Endothelial cell of umbilical vein (primary cell): Measurements from ENCODE around the gene ISY1. TPM values are rescaled to one million over a fixed set of nuclear protein-coding genes. Genes with fewer than 3 reads are reported as not detected.
"Not testable (repeated sequence)": the region's sequence is repeated elsewhere in the genome, so short reads cannot be mapped to it uniquely, and the experiment has no call there.

Experiments used
- BruUV-seq: library from RNA; stranded (reverse); fragments of 400-500 nt; replicated peaks from 2 replicates; lab custom pipeline; 2021; lab: Mats Ljungman, UMichigan
- CTCF ChIA-PET: fragments of 300-600, 350-600 bp; sonication (Branson Sonifier 250); formaldehyde crosslinking; loops from one replicate; lab custom pipeline; 2021; ENCODE audit warnings: antibody characterized with exemption, inconsistent platforms; lab: Charles Lee
- POLR2A ChIA-PET: fragments of 300-600, 350-600 bp; sonication (Branson Sonifier 250); formaldehyde crosslinking; loops from one replicate; lab custom pipeline; 2021; ENCODE audit warnings: antibody characterized with exemption, inconsistent platforms; lab: Charles Lee
- DNase-seq: peaks from one replicate; pipeline ENCODE4 v3.0.0-alpha.2; 2011; ENCODE audit warnings: low read depth, low spot score
- FAIRE-seq: peaks from 2 replicates; lab custom pipeline; 2011; peaks lifted over from hg19 to GRCh38; lab: Jason Lieb, UNC
- H2AFZ ChIP-seq: 2 replicates; pipeline ENCODE4 v1.6.0; 2012; ENCODE audit warnings: low read depth, low read length, control low read depth, inconsistent platforms
- H3K27ac ChIP-seq: 2 replicates; pipeline ENCODE4 v1.5.1; 2011; ENCODE audit warnings: low read depth, mild to moderate bottlenecking, control low read depth, low read length, moderate library complexity; ENCODE audit not compliant: insufficient read depth
- H3K27me3 ChIP-seq, 2 experiments: 2 replicates each; pipeline versions ENCODE4 v1.6.0 to v1.6.1; 2011; ENCODE audit warnings: low read length in 2 of 2, mixed read lengths in 1 of 2; ENCODE audit not compliant: control insufficient read depth in 2 of 2, insufficient read depth in 2 of 2
- H3K36me3 ChIP-seq, 2 experiments: 2 replicates in 1 of 2; 3 replicates in 1 of 2; pipeline ENCODE4 v1.5.1; 2011; ENCODE audit warnings: low read length in 2 of 2, mild to moderate bottlenecking in 1 of 2, moderate library complexity in 1 of 2; ENCODE audit not compliant: control insufficient read depth in 2 of 2, insufficient read depth in 2 of 2; ENCODE audit errors: extremely low read depth in 1 of 2
- H3K4me1 ChIP-seq: 3 replicates; pipeline ENCODE4 v1.5.1; 2011; ENCODE audit warnings: mild to moderate bottlenecking, low read length; ENCODE audit not compliant: control insufficient read depth, insufficient read depth; ENCODE audit errors: extremely low read depth
- H3K4me2 ChIP-seq: 2 replicates; pipeline ENCODE4 v1.6.1; 2011; ENCODE audit warnings: low read length, control low read depth, mixed read lengths; ENCODE audit not compliant: insufficient read depth
- H3K4me3 ChIP-seq, 3 experiments: fragments of 200-600 bp in 1 of 3; sonication (generic), shearing (Covaris generic) in 1 of 3; replicated peaks in 1 of 3; 2 replicates each; pipeline ENCODE4 v1.5.1; 2011 to 2016; ENCODE audit warnings: control low read depth in 3 of 3, low read length in 3 of 3, mild to moderate bottlenecking in 2 of 3, inconsistent platforms in 1 of 3, low read depth in 1 of 3, moderate library complexity in 1 of 3; ENCODE audit not compliant: insufficient read depth in 1 of 3
- H3K79me2 ChIP-seq: 2 replicates; pipeline ENCODE4 v1.6.0; 2012; ENCODE audit warnings: low read length, inconsistent platforms; ENCODE audit not compliant: control insufficient read depth, insufficient read depth
- H3K9ac ChIP-seq: replicated peaks from 2 replicates; pipeline ENCODE3; 2011; ENCODE audit warnings: low read length, control low read depth; ENCODE audit not compliant: insufficient read depth; ENCODE audit errors: extremely low read depth
- H3K9me1 ChIP-seq: replicated peaks from 3 replicates; pipeline ENCODE4 v1.6.0; 2011; ENCODE audit warnings: mild to moderate bottlenecking, low read length; ENCODE audit not compliant: control insufficient read depth, insufficient read depth; ENCODE audit errors: extremely low read depth
- H3K9me3 ChIP-seq: replicated peaks from 2 replicates; pipeline ENCODE4 v1.5.1; 2012; ENCODE audit warnings: low read length, inconsistent platforms; ENCODE audit not compliant: control insufficient read depth, insufficient read depth
- H4K20me1 ChIP-seq: replicated peaks from 2 replicates; pipeline ENCODE3; 2011; ENCODE audit warnings: mild to moderate bottlenecking, low read length; ENCODE audit not compliant: control insufficient read depth, insufficient read depth; ENCODE audit errors: extremely low read depth
- CTCF ChIP-seq, 2 donors: IDR thresholded peaks; 1 replicate in 1 of 2; 2 replicates in 1 of 2; pipeline ENCODE4 v1.5.1; 2011; ENCODE audit warnings: low read length in 2 of 2, mild to moderate bottlenecking in 2 of 2, moderate library complexity in 2 of 2, control low read depth in 1 of 2, inconsistent platforms in 1 of 2, low read depth in 1 of 2; ENCODE audit not compliant: insufficient read depth in 1 of 2; ENCODE audit errors: extremely low read depth in 1 of 2
- EZH2 ChIP-seq: IDR thresholded peaks from 2 replicates; pipeline ENCODE4 v1.6.1; 2012; ENCODE audit warnings: borderline replicate concordance, low read depth, mild to moderate bottlenecking, moderate library complexity, low read length, inconsistent platforms; ENCODE audit not compliant: severe bottlenecking
- FOS ChIP-seq: IDR thresholded peaks from 2 replicates; pipeline ENCODE4 v1.6.1; 2011; ENCODE audit warnings: mild to moderate bottlenecking, low read length, moderate library complexity, borderline replicate concordance; ENCODE audit not compliant: insufficient read depth
- GATA2 ChIP-seq: IDR thresholded peaks from 2 replicates; pipeline ENCODE4 v1.7.0; 2011; ENCODE audit warnings: low read depth, mild to moderate bottlenecking, moderate library complexity, mixed read lengths, low read length; ENCODE audit not compliant: insufficient read length, insufficient read depth
- JUN ChIP-seq: IDR thresholded peaks from 2 replicates; pipeline ENCODE4 v1.6.1; 2011; ENCODE audit warnings: borderline replicate concordance, low read depth; ENCODE audit not compliant: insufficient read length, insufficient read depth
- MAX ChIP-seq: IDR thresholded peaks from 2 replicates; pipeline ENCODE4 v1.6.1; 2011; ENCODE audit not compliant: insufficient read depth, insufficient read length
- MYC ChIP-seq: IDR thresholded peaks from one replicate; pipeline ENCODE4 v1.6.1; 2011; ENCODE audit warnings: mild to moderate bottlenecking, low read depth, low read length
- POLR2A ChIP-seq: IDR thresholded peaks from 2 replicates; pipeline ENCODE4 v1.6.1; 2012; ENCODE audit warnings: low read depth, mild to moderate bottlenecking, control low read depth, low read length
- POLR2AphosphoS5 ChIP-seq: IDR thresholded peaks from 2 replicates; pipeline ENCODE4 v1.6.1; 2012; ENCODE audit warnings: low read depth, mild to moderate bottlenecking, control low read depth, low read length, moderate library complexity; ENCODE audit not compliant: insufficient read depth
- dilution Hi-C: fragments of 300-500 bp; cut with MboI; formaldehyde crosslinking; loops from one replicate; pipeline ENCODE4 v1.15.0; 2019; ENCODE audit warnings: low sequenced_read_pairs; ENCODE audit not compliant: extremely low pct_ligation_motif_present
- intact Hi-C: fragments of 100-400 bp; cut with micrococcal nuclease; formaldehyde crosslinking; loops from one replicate; pipeline ENCODE4 v1.10.0; 2022
- polyA plus RNA-seq, 4 experiments: library from polyadenylated mRNA; depleted of rRNA in 3 of 4; stranded (reverse) in 3 of 4; unstranded in 1 of 4; fragments of >200 nt; gene quantifications; 2 replicates each; pipeline versions ENCODE4 v1.2.1 to v1.2.3, GENCODE V29; 2011 to 2012; ENCODE audit warnings: missing spikeins in 1 of 4
- total RNA-seq: library from RNA; stranded (reverse); gene quantifications from 2 replicates; pipeline ENCODE4 v1.2.3, GENCODE V29; 2021

Gene ISY1
- total and polyA plus RNA-seq, 2 donors (not counting 3 experiments of a cell fraction or from before 2014, with no cell fraction given), result 50.7 to 59.4 TPM

GRCh38 chr3:129166579-129167332 lies 5.9 kb upstream of the ISY1 start:
- no peak overlapping the region for H3K4me2 ChIP-seq
- H3K9me3 ChIP-seq, result no peaks in the 10 kb centered on the region
- H2AFZ ChIP-seq, result no peak overlapping the region
- H3K27ac ChIP-seq, result no peak overlapping the region
- intact Hi-C loops, result no loop called here
- ChIA-PET CTCF (interaction anchor here (1.6 kb wide), 1 partner anchor 80 kb away, joined by 7 read pairs; no protein-coding TSS in a partner anchor), POLR2A (interaction anchor here (0.6 kb wide), 1 partner anchor 96 kb away, joined by 4 read pairs; no protein-coding TSS in a partner anchor)
- H3K27me3 ChIP-seq, result no peaks in the 10 kb centered on the region
- peaks cover 6% of the 10 kb centered on the region for H4K20me1 ChIP-seq
- dilution Hi-C loops, result no loop called here
- FAIRE-seq, result no peak
- BruUV-seq, result no TSS peak
- no peak overlapping the region for H3K4me3 ChIP-seq
- H3K36me3 ChIP-seq, result peaks cover 28 to 37% of the 10 kb centered on the region in 2 experiments
- no peak for DNase-seq
- peaks cover 12% of the 10 kb centered on the region for H3K79me2 ChIP-seq
- TF ChIP-seq CTCF (IDR thresholded peaks at IDR 0.05; ENCODE audit: extremely low read depth in 1 of 2, insufficient read depth in 1 of 2, low read depth in 1 of 2, low read length in 2 of 2), result no peak
- no peak for TF ChIP-seq MYC
- no peak for TF ChIP-seq FOS
- TF ChIP-seq EZH2, result no peak
- TF ChIP-seq POLR2A, result no peak
- no peak for TF ChIP-seq GATA2
- no peak for TF ChIP-seq MAX
- no peak for TF ChIP-seq POLR2AphosphoS5
- no peak for TF ChIP-seq JUN
- no peak overlapping the region for H3K9ac ChIP-seq
- H3K4me1 ChIP-seq, result peaks cover 11% of the 10 kb centered on the region
- no peaks in the 10 kb centered on the region for H3K9me1 ChIP-seq

GRCh38 chr3:129165594-129165993 lies 4.7 kb upstream of the ISY1 start:
- dilution Hi-C loops, H3K4me2 ChIP-seq, BruUV-seq, H2AFZ ChIP-seq, H3K4me3 ChIP-seq, H4K20me1 ChIP-seq, H3K9me3 ChIP-seq, H3K9ac ChIP-seq, POLR2A ChIA-PET, FAIRE-seq, H3K27me3 ChIP-seq, intact Hi-C loops, H3K27ac ChIP-seq, DNase-seq, H3K9me1 ChIP-seq, H3K79me2 ChIP-seq: not testable (repeated sequence)
- peaks cover 20 to 28% of the 10 kb centered on the region in 2 experiments for H3K36me3 ChIP-seq
- peaks cover 12% of the 10 kb centered on the region for H3K4me1 ChIP-seq
- CTCF ChIA-PET, result interaction anchor here (1.6 kb wide), 1 partner anchor 81 kb away, joined by 7 read pairs; no protein-coding TSS in a partner anchor
